Measurements from ENCODE around the gene PRKCA.

The PRKCA gene

DNA sequence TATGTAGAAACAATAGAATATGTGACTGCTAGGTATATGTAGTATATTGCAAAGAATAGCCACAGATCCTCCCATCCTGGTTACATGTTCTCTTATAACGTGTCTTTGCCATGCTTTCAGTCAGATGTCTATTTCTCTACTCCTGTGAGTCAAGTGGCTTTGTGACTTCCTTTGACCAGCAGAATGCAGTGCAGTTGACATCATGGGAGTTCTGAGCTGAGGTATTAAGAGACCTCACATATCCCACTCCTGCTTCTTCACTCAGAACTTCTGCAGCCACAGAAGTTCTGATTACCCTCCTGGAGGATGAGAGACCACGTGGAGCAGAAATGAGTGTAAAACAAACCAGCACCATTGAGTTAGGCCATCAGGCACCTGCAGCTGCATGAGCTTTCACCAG is 222.5 kb downstream of the PRKCA start:
- Histone ChIP-seq H2AK5ac (ENCODE audit: low read length) (no peak overlapping the region), H3K23ac (ENCODE audit: low read length) (no peak overlapping the region), H3K18ac (ENCODE audit: low read length) (no peak overlapping the region), H3K4ac (ENCODE audit: low read depth, low read length) (no peak overlapping the region), H3K9ac (ENCODE audit: low read length) (no peak overlapping the region), H4K12ac (ENCODE audit: low read depth, low read length) (no peak overlapping the region), H2BK5ac (ENCODE audit: low read depth, low read length, poor library complexity) (no peak overlapping the region), H3K79me2 (ENCODE audit: control insufficient read depth, insufficient read depth, low read length, poor library complexity) (no peaks in the 10 kb centered on the region), H3K79me1 (ENCODE audit: low read length) (no peaks in the 10 kb centered on the region), H3K14ac (ENCODE audit: low read length) (no peak overlapping the region), H2BK12ac (ENCODE audit: low read length) (no peak overlapping the region), H3K4me1 (ENCODE audit: control insufficient read depth in 1 of 2, insufficient read depth in 2 of 2, low read length in 2 of 2) (no peaks in the 10 kb centered on the region), H4K91ac (ENCODE audit: low read depth, low read length) (no peak overlapping the region), H2AFZ (ENCODE audit: insufficient read depth, low read length, poor library complexity) (no peak overlapping the region), H2BK120ac (ENCODE audit: insufficient read depth, low read length, poor library complexity) (no peak overlapping the region), H3K27me3 (ENCODE audit: insufficient read depth, low read length) (no peaks in the 10 kb centered on the region), H3K4me3 (ENCODE audit: low read depth, low read length) (no peak overlapping the region), H3K9me3 (ENCODE audit: insufficient read depth, low read depth, low read length) (no peaks in the 10 kb centered on the region), H3K4me2 (ENCODE audit: low read length) (no peak overlapping the region), H4K8ac (ENCODE audit: low read depth, low read length) (no peak overlapping the region), H3K27ac (ENCODE audit: low read depth, low read length) (no peak overlapping the region), H3K36me3 (ENCODE audit: control insufficient read depth in 1 of 2, insufficient read depth in 2 of 2, low read length in 2 of 2) (no peaks in the 10 kb centered on the region)
- WGBS (ENCODE audit: extremely low coverage, insufficient coverage, insufficient read length) = no CpG with 5 or more reads among the region's 2 CpGs
- DNase-seq = no peak

DNA sequence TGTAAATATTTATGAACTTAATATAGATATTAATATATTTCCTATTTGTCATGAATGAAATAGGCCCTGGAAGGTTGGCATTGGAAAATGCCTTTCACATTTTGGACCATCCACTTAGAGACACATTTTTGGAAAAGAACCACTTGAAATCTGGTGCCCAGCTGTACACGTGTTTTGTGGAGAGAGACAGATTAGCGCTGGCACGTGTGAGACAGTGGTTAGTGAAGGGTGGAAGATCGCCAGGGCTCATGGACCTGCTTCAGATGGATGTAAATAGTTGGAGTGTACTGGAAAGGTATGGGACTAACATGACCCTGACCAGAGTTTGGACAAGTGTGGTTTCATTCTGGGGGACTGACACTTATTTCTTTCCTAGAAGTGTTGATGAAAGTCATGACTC is 222.9 kb downstream of the PRKCA start:
- H3K18ac ChIP-seq (ENCODE audit: low read length) = no peak overlapping the region
- H3K4me2 ChIP-seq (ENCODE audit: low read length) = no peak overlapping the region
- no peaks in the 10 kb centered on the region for H3K4me1 ChIP-seq (ENCODE audit: control insufficient read depth in 1 of 2, insufficient read depth in 2 of 2, low read length in 2 of 2)
- DNase-seq = no peak
- no peak overlapping the region for H4K12ac ChIP-seq (ENCODE audit: low read depth, low read length)
- H3K14ac ChIP-seq (ENCODE audit: low read length) = no peak overlapping the region
- H2AK5ac ChIP-seq (ENCODE audit: low read length) = no peak overlapping the region
- H2AFZ ChIP-seq (ENCODE audit: insufficient read depth, low read length, poor library complexity) = no peak overlapping the region
- H2BK12ac ChIP-seq (ENCODE audit: low read length) = no peak overlapping the region
- WGBS (ENCODE audit: extremely low coverage, insufficient coverage, insufficient read length) = no CpG with 5 or more reads among the region's 4 CpGs
- H2BK120ac ChIP-seq (ENCODE audit: insufficient read depth, low read length, poor library complexity) = no peak overlapping the region
- no peak overlapping the region for H4K8ac ChIP-seq (ENCODE audit: low read depth, low read length)
- H3K79me2 ChIP-seq (ENCODE audit: control insufficient read depth, insufficient read depth, low read length, poor library complexity) = no peaks in the 10 kb centered on the region
- no peaks in the 10 kb centered on the region for H3K79me1 ChIP-seq (ENCODE audit: low read length)
- no peaks in the 10 kb centered on the region for H3K9me3 ChIP-seq (ENCODE audit: insufficient read depth, low read depth, low read length)
- no peak overlapping the region for H2BK5ac ChIP-seq (ENCODE audit: low read depth, low read length, poor library complexity)
- H4K91ac ChIP-seq (ENCODE audit: low read depth, low read length) = no peak overlapping the region
- H3K9ac ChIP-seq (ENCODE audit: low read length) = no peak overlapping the region
- H3K36me3 ChIP-seq (ENCODE audit: control insufficient read depth in 1 of 2, insufficient read depth in 2 of 2, low read length in 2 of 2) = no peaks in the 10 kb centered on the region
- H3K27ac ChIP-seq (ENCODE audit: low read depth, low read length) = no peak overlapping the region
- H3K4ac ChIP-seq (ENCODE audit: low read depth, low read length) = no peak overlapping the region
- no peaks in the 10 kb centered on the region for H3K27me3 ChIP-seq (ENCODE audit: insufficient read depth, low read length)
- H3K4me3 ChIP-seq (ENCODE audit: low read depth, low read length) = no peak overlapping the region
- H3K23ac ChIP-seq (ENCODE audit: low read length) = no peak overlapping the region

DNA sequence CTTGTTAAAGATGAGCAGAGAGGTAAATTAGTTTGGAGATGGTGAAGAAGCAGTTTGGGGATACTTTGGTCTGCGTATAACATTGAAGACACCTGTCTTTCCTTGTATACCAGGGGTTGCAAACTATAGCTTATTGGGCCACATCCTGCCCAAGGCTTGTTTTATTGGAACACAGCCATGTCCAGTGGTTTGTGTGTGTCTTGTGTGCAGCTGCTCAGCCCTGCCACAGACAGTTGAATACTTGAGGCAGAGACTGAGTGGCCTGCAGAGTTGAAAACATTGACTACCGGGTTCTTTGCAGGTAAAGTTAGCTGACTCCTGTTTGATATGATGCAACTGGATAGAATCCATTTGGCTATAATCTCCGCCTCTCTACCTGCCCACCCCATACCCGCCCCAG is 224.4 kb downstream of the PRKCA start:
- WGBS (ENCODE audit: extremely low coverage, insufficient coverage, insufficient read length) = no CpG with 5 or more reads among the region's 4 CpGs

DNA sequence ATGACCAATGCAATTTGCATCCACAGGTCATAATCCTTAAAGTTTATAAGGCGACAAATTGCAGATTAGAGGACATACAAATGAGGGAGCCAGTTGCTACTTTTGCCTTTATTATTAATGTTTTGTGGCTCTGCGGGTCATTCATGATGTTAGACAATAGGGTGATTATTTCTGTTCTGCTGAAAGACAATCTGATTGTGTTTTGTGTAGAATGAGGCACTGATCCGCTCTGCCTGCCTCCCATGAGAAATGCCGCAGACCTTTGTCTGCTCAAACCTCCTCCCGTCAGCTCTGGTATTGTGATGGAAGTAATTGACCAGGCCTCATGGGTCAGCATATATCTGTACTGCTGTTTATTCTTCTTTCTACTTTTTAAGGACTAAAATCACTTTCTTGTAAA is 224.9 kb downstream of the PRKCA start:
- Histone ChIP-seq H2BK5ac (ENCODE audit: low read depth, low read length, poor library complexity) (no peak overlapping the region), H4K91ac (ENCODE audit: low read depth, low read length) (no peak overlapping the region), H2BK12ac (ENCODE audit: low read length) (no peak overlapping the region), H3K4ac (ENCODE audit: low read depth, low read length) (no peak overlapping the region), H2AFZ (ENCODE audit: insufficient read depth, low read length, poor library complexity) (no peak overlapping the region), H3K4me3 (ENCODE audit: low read depth, low read length) (no peak overlapping the region), H3K4me1 (ENCODE audit: control insufficient read depth in 1 of 2, insufficient read depth in 2 of 2, low read length in 2 of 2) (peaks cover 8 to 11% of the 10 kb centered on the region in 2 experiments), H2BK120ac (ENCODE audit: insufficient read depth, low read length, poor library complexity) (no peak overlapping the region), H4K12ac (ENCODE audit: low read depth, low read length) (no peak overlapping the region), H3K9ac (ENCODE audit: low read length) (no peak overlapping the region), H3K79me1 (ENCODE audit: low read length) (peaks cover 2% of the 10 kb centered on the region), H3K14ac (ENCODE audit: low read length) (no peak overlapping the region), H4K8ac (ENCODE audit: low read depth, low read length) (no peak overlapping the region), H3K36me3 (ENCODE audit: control insufficient read depth in 1 of 2, insufficient read depth in 2 of 2, low read length in 2 of 2) (no peaks in the 10 kb centered on the region), H3K18ac (ENCODE audit: low read length) (no peak overlapping the region), H3K79me2 (ENCODE audit: control insufficient read depth, insufficient read depth, low read length, poor library complexity) (no peaks in the 10 kb centered on the region), H3K23ac (ENCODE audit: low read length) (no peak overlapping the region), H3K27ac (ENCODE audit: low read depth, low read length) (no peak overlapping the region), H3K4me2 (ENCODE audit: low read length) (no peak overlapping the region), H2AK5ac (ENCODE audit: low read length) (no peak overlapping the region), H3K9me3 (ENCODE audit: insufficient read depth, low read depth, low read length) (no peaks in the 10 kb centered on the region), H3K27me3 (ENCODE audit: insufficient read depth, low read length) (no peaks in the 10 kb centered on the region)
- WGBS (ENCODE audit: extremely low coverage, insufficient coverage, insufficient read length) = no CpG with 5 or more reads among the region's 5 CpGs
- no peak for DNase-seq

More for the DNA sequence above, 224.4 kb downstream of the PRKCA start:
- H2BK12ac ChIP-seq (ENCODE audit: low read length) = no peak overlapping the region
- H2BK120ac ChIP-seq (ENCODE audit: insufficient read depth, low read length, poor library complexity) = no peak overlapping the region
- no peak overlapping the region for H2AK5ac ChIP-seq (ENCODE audit: low read length)
- H3K4ac ChIP-seq (ENCODE audit: low read depth, low read length) = no peak overlapping the region
- H3K79me2 ChIP-seq (ENCODE audit: control insufficient read depth, insufficient read depth, low read length, poor library complexity) = no peaks in the 10 kb centered on the region
- no peak overlapping the region for H3K4me2 ChIP-seq (ENCODE audit: low read length)
- no peak overlapping the region for H2AFZ ChIP-seq (ENCODE audit: insufficient read depth, low read length, poor library complexity)
- H4K12ac ChIP-seq (ENCODE audit: low read depth, low read length) = no peak overlapping the region
- H3K79me1 ChIP-seq (ENCODE audit: low read length) = peaks cover 2% of the 10 kb centered on the region
- H2BK5ac ChIP-seq (ENCODE audit: low read depth, low read length, poor library complexity) = no peak overlapping the region
- H3K4me1 ChIP-seq (ENCODE audit: control insufficient read depth in 1 of 2, insufficient read depth in 2 of 2, low read length in 2 of 2) = peaks cover 6 to 9% of the 10 kb centered on the region in 2 experiments
- H3K23ac ChIP-seq (ENCODE audit: low read length) = no peak overlapping the region
- no peak overlapping the region for H3K4me3 ChIP-seq (ENCODE audit: low read depth, low read length)
- H3K36me3 ChIP-seq (ENCODE audit: control insufficient read depth in 1 of 2, insufficient read depth in 2 of 2, low read length in 2 of 2) = no peaks in the 10 kb centered on the region
- no peak overlapping the region for H3K9ac ChIP-seq (ENCODE audit: low read length)
- no peak overlapping the region for H3K14ac ChIP-seq (ENCODE audit: low read length)
- no peak for DNase-seq
- H3K27ac ChIP-seq (ENCODE audit: low read depth, low read length) = no peak overlapping the region
- H3K27me3 ChIP-seq (ENCODE audit: insufficient read depth, low read length) = no peaks in the 10 kb centered on the region
- H4K91ac ChIP-seq (ENCODE audit: low read depth, low read length) = no peak overlapping the region
- no peaks in the 10 kb centered on the region for H3K9me3 ChIP-seq (ENCODE audit: insufficient read depth, low read depth, low read length)
- no peak overlapping the region for H4K8ac ChIP-seq (ENCODE audit: low read depth, low read length)
- H3K18ac ChIP-seq (ENCODE audit: low read length) = no peak overlapping the region

Data from trophoblast cell (in vitro differentiated cells and primary cell).